ENCODE data around the gene TOR1A. TPM values are rescaled to one million over a fixed set of nuclear protein-coding genes. Genes with fewer than 3 reads are reported as not detected.

The TOR1A gene
- total and polyA plus RNA-seq, 2 experiments from 2014 or later, result 23.6 to 45.7 TPM

GRCh38 chr9:129841071-129841470 is 17.1 kb upstream of the TOR1A start (continued):
- TF ChIP-seq REST (IDR thresholded peaks at IDR 0.05; ENCODE audit: unreplicated experiment), result no peak

- no peak overlapping the region for H3K4me3 ChIP-seq
- no peaks in the 10 kb centered on the region for H4K20me1 ChIP-seq (replicated peaks; ENCODE audit: insufficient read depth)
- no peak overlapping the region for H2AFZ ChIP-seq
- Mint-ChIP-seq H3K4me1 (peaks cover 52% of the 10 kb centered on the region), H3K27ac (no peak overlapping the region), H3K27me3 (ENCODE audit: insufficient read depth, low read depth, poor library complexity) (peaks cover 11% of the 10 kb centered on the region), H3K36me3 (ENCODE audit: low read depth) (no peaks in the 10 kb centered on the region), H3K4me3 (no peak overlapping the region; the same call in 2 of the 3 replicates), H3K9me3 (no peaks in the 10 kb centered on the region; the same call in 2 of the 3 replicates)
- H3K4me1 ChIP-seq (ENCODE audit: insufficient read depth), result peaks cover 37% of the 10 kb centered on the region
- H3K9me2 ChIP-seq (ENCODE audit: insufficient read depth), result no peaks in the 10 kb centered on the region
- no peak for DNase-seq (ENCODE audit: low spot score)
- no peaks in the 10 kb centered on the region for H3K36me3 ChIP-seq (ENCODE audit: insufficient read depth)
- TF ChIP-seq ZNF462 (CRISPR knock-in tag; IDR thresholded peaks at IDR 0.05) (no peak), ZNF331 (CRISPR knock-in tag; IDR thresholded peaks at IDR 0.05; ENCODE audit: low read depth) (no peak), ETS1 (IDR thresholded peaks at IDR 0.05) (no peak), EZH2 (IDR thresholded peaks at IDR 0.05; ENCODE audit: low read depth, unreplicated experiment) (no peak), STAT1 (IDR thresholded peaks at IDR 0.05; ENCODE audit: unreplicated experiment) (no peak), REST (IDR thresholded peaks at IDR 0.05; ENCODE audit: unreplicated experiment) (no peak), ZNF114 (CRISPR knock-in tag; IDR thresholded peaks at IDR 0.05) (no peak), EZH2phosphoT487 (IDR thresholded peaks at IDR 0.05; ENCODE audit: unreplicated experiment) (no peak)
- H3K79me2 ChIP-seq (replicated peaks; ENCODE audit: insufficient read depth), result no peaks in the 10 kb centered on the region; the same call in 1 of the 2 replicates
- peaks cover 5% of the 10 kb centered on the region; the same call in 1 of the 2 replicates for H3F3A ChIP-seq (replicated peaks; ENCODE audit: low read depth)
- no peak for ATAC-seq
- H3K4me2 ChIP-seq, result no peak overlapping the region
- no peak overlapping the region for H3K27ac ChIP-seq (ENCODE audit: low read depth)
- H3K27me3 ChIP-seq (ENCODE audit: insufficient read depth), result no peaks in the 10 kb centered on the region
These were observed 16.1 kb upstream of the TOR1A start for GRCh38 chr9:129840034-129840433.

Data from GM23338 (cell line).